Activated T-helper 1 cell treated with anti-CD3 and anti-CD28 coated beads, Interleukin-2, amount 50 U/mL, for 16 hours (primary cell): ENCODE results near the gene TMEM128.
"Not testable (repeated sequence)": the region's sequence is repeated elsewhere in the genome, so short reads cannot be mapped to it uniquely, and the experiment has no call there.

Experiments used
- DNase-seq, 2 donors: peaks; one replicate each; pipeline ENCODE4 v3.0.0-alpha.2; 2020; ENCODE audit warnings: low read depth in 1 of 2, low spot score in 1 of 2

TMEM128 gene

GRCh38 chr4:4256799-4257198 lies 8.8 kb upstream of the TMEM128 start:
- DNase-seq = no peak

GRCh38 chr4:4254666-4255065 lies 6.6 kb upstream of the TMEM128 start:
- no peak for DNase-seq

GRCh38 chr4:4254199-4254598 lies 6.2 kb upstream of the TMEM128 start:
- DNase-seq = no peak

- DNase-seq = no peak
These were observed 1.8 kb upstream of the TMEM128 start for GRCh38 chr4:4249866-4250265.

- DNase-seq = not testable (repeated sequence)
These were observed 1.3 kb upstream of the TMEM128 start for GRCh38 chr4:4249342-4249741.

- no peak for DNase-seq
These were observed 821 bp upstream of the TMEM128 start for GRCh38 chr4:4248885-4249203.

- DNase-seq = no peak
These were observed 361 bp downstream of the TMEM128 start for GRCh38 chr4:4247696-4248028.

GRCh38 chr4:4245172-4245571 lies 2.9 kb downstream of the TMEM128 start:
- no peak for DNase-seq

- not testable (repeated sequence) for DNase-seq
These were observed 8.5 kb downstream of the TMEM128 start for GRCh38 chr4:4239551-4239950.

GRCh38 chr4:4233610-4234009 lies 14.4 kb downstream of the TMEM128 start:
- no peak for DNase-seq

- no peak for DNase-seq
These were observed 19.7 kb downstream of the TMEM128 start for GRCh38 chr4:4228356-4228668.

- no peak for DNase-seq
These were observed 20.3 kb downstream of the TMEM128 start for GRCh38 chr4:4227510-4228355.

- DNase-seq = no peak
These were observed 21.2 kb downstream of the TMEM128 start, which contains the start of gene OTOP1 for GRCh38 chr4:4226606-4227438. TSS of gene OTOP1 (minus strand) at chr4:4226929. CDS start at chr4:4226864, 65 bp downstream.

GRCh38 chr4:4225915-4226605 lies 22.0 kb downstream of the TMEM128 start:
- no peak for DNase-seq

- no peak for DNase-seq
These were observed 30.9 kb downstream of the TMEM128 start for GRCh38 chr4:4217113-4217512.

GRCh38 chr4:4216648-4217047 lies 31.4 kb downstream of the TMEM128 start:
- no peak for DNase-seq

GRCh38 chr4:4213674-4214073 lies 34.3 kb downstream of the TMEM128 start:
- DNase-seq = not testable (repeated sequence)

- DNase-seq = no peak
These were observed 41.8 kb downstream of the TMEM128 start for GRCh38 chr4:4206204-4206603.

GRCh38 chr4:4204401-4204745 lies 43.6 kb downstream of the TMEM128 start:
- no peak for DNase-seq

GRCh38 chr4:4203688-4204400 lies 44.2 kb downstream of the TMEM128 start:
- no peak for DNase-seq

- no peak for DNase-seq
These were observed 45.5 kb downstream of the TMEM128 start for GRCh38 chr4:4202510-4202909.
